Right hindlimb (tissue), 1 donor: Measurements from ENCODE around the gene IGSF6.
"Not testable (repeated sequence)": the region's sequence is repeated elsewhere in the genome, so short reads cannot be mapped to it uniquely, and the experiment has no call there.

Experiments
- DNase-seq: peaks from one replicate; pipeline ENCODE4 v3.0.0-alpha.2; 2018

The IGSF6 gene

GRCh38 chr16:21652453-21652852 lies at the start of gene IGSF6:
Gene IGSF6 (minus strand): TSS chr16:21652608. CDS start chr16:21652598, 10 bp downstream.
- no peak for DNase-seq

- DNase-seq = no peak
These were observed 48.9 kb upstream of the IGSF6 start for GRCh38 chr16:21701271-21701670.

- no peak for DNase-seq
These were observed 46.0 kb upstream of the IGSF6 start for GRCh38 chr16:21698169-21699032.

- no peak for DNase-seq
These were observed 44.6 kb upstream of the IGSF6 start for GRCh38 chr16:21697032-21697431.

- no peak for DNase-seq
These were observed 42.2 kb upstream of the IGSF6 start for GRCh38 chr16:21694609-21695008.

- DNase-seq = not testable (repeated sequence)
These were observed 38.6 kb upstream of the IGSF6 start for GRCh38 chr16:21690967-21691366.

GRCh38 chr16:21689107-21689506 lies 36.7 kb upstream of the IGSF6 start:
- no peak for DNase-seq

- peak; percentile 32 for DNase-seq
These were observed 32.6 kb upstream of the IGSF6 start for GRCh38 chr16:21685034-21685455.

GRCh38 chr16:21684199-21684598 lies 31.8 kb upstream of the IGSF6 start:
- no peak for DNase-seq

- no peak for DNase-seq
These were observed 30.8 kb upstream of the IGSF6 start for GRCh38 chr16:21683184-21683583.

- DNase-seq = not testable (repeated sequence)
These were observed 28.3 kb upstream of the IGSF6 start for GRCh38 chr16:21680714-21681113.

GRCh38 chr16:21674456-21674855 lies 22.0 kb upstream of the IGSF6 start:
- DNase-seq = not testable (repeated sequence)

GRCh38 chr16:21673469-21673868 lies 21.1 kb upstream of the IGSF6 start:
- no peak for DNase-seq

- DNase-seq = no peak
These were observed 15.2 kb upstream of the IGSF6 start for GRCh38 chr16:21667575-21667974.

GRCh38 chr16:21666772-21667171 lies 14.4 kb upstream of the IGSF6 start:
- DNase-seq = no peak

GRCh38 chr16:21664801-21665492 lies 12.5 kb upstream of the IGSF6 start:
- no peak for DNase-seq

- DNase-seq = no peak
These were observed 11.7 kb upstream of the IGSF6 start, which contains the start of gene OTOA for GRCh38 chr16:21663889-21664647. Gene OTOA (plus strand): TSS chr16:21663968. CDS start chr16:21678515, 14,547 bp downstream.

- no peak for DNase-seq
These were observed 6.7 kb upstream of the IGSF6 start for GRCh38 chr16:21659124-21659523.

- DNase-seq = no peak
These were observed 4.7 kb upstream of the IGSF6 start for GRCh38 chr16:21656795-21657768.

GRCh38 chr16:21654881-21655280 lies 2.5 kb upstream of the IGSF6 start:
- DNase-seq = no peak

- no peak for DNase-seq
These were observed 2.1 kb upstream of the IGSF6 start for GRCh38 chr16:21654466-21654865.

- DNase-seq = no peak
These were observed 1.2 kb upstream of the IGSF6 start for GRCh38 chr16:21653571-21653970.
